ENCODE data around the gene CPPED1. TPM values are rescaled to one million over a fixed set of nuclear protein-coding genes. Genes with fewer than 3 reads are reported as not detected.

The CPPED1 gene
- total RNA-seq, 1 experiment from 2014 or later = 8.1 TPM

GRCh38 chr16:12837756-12838155, 34.1 kb upstream of the CPPED1 start:
- CTCF ChIA-PET = no interaction called here
- intact Hi-C loops (cut with micrococcal nuclease) = no loop called here
- H3K27me3 ChIP-seq (ENCODE audit: insufficient read depth, low read length) = no peaks in the 10 kb centered on the region
- H4K20me1 ChIP-seq (ENCODE audit: insufficient read depth) = no peaks in the 10 kb centered on the region
- ATAC-seq (no peak), DNase-seq (ENCODE audit: low read depth, low spot score) (no peak)
- BruUV-seq (replicated peaks) = no TSS peak
- H3K9me2 ChIP-seq (ENCODE audit: insufficient read depth) = no peaks in the 10 kb centered on the region
- H3K4me2 ChIP-seq (ENCODE audit: low read length) = no peak overlapping the region
- no peaks in the 10 kb centered on the region for H3K9me3 ChIP-seq (ENCODE audit: control insufficient read depth in 1 of 2, insufficient read depth in 1 of 2, low read depth in 1 of 2, low read length in 2 of 2)
- TF ChIP-seq EGR1 (IDR thresholded peaks at IDR 0.05; ENCODE audit: low read depth) (no peak), SIN3A (IDR thresholded peaks at IDR 0.05; ENCODE audit: low read depth) (no peak), SRF (IDR thresholded peaks at IDR 0.05; ENCODE audit: low read depth) (no peak)
- TF ChIP-seq, protein P1, sequence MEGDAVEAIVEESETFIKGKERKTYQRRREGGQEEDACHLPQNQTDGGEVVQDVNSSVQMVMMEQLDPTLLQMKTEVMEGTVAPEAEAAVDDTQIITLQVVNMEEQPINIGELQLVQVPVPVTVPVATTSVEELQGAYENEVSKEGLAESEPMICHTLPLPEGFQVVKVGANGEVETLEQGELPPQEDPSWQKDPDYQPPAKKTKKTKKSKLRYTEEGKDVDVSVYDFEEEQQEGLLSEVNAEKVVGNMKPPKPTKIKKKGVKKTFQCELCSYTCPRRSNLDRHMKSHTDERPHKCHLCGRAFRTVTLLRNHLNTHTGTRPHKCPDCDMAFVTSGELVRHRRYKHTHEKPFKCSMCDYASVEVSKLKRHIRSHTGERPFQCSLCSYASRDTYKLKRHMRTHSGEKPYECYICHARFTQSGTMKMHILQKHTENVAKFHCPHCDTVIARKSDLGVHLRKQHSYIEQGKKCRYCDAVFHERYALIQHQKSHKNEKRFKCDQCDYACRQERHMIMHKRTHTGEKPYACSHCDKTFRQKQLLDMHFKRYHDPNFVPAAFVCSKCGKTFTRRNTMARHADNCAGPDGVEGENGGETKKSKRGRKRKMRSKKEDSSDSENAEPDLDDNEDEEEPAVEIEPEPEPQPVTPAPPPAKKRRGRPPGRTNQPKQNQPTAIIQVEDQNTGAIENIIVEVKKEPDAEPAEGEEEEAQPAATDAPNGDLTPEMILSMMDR (IDR thresholded peaks at IDR 0.05 in 2 of 3, conservative IDR thresholded peaks at IDR 0.05 in 1 of 3; ENCODE audit: borderline replicate concordance in 1 of 3, insufficient read depth in 1 of 3, low read depth in 2 of 3, low read length in 2 of 3) = no peak
- TF ChIP-seq, protein P2, sequence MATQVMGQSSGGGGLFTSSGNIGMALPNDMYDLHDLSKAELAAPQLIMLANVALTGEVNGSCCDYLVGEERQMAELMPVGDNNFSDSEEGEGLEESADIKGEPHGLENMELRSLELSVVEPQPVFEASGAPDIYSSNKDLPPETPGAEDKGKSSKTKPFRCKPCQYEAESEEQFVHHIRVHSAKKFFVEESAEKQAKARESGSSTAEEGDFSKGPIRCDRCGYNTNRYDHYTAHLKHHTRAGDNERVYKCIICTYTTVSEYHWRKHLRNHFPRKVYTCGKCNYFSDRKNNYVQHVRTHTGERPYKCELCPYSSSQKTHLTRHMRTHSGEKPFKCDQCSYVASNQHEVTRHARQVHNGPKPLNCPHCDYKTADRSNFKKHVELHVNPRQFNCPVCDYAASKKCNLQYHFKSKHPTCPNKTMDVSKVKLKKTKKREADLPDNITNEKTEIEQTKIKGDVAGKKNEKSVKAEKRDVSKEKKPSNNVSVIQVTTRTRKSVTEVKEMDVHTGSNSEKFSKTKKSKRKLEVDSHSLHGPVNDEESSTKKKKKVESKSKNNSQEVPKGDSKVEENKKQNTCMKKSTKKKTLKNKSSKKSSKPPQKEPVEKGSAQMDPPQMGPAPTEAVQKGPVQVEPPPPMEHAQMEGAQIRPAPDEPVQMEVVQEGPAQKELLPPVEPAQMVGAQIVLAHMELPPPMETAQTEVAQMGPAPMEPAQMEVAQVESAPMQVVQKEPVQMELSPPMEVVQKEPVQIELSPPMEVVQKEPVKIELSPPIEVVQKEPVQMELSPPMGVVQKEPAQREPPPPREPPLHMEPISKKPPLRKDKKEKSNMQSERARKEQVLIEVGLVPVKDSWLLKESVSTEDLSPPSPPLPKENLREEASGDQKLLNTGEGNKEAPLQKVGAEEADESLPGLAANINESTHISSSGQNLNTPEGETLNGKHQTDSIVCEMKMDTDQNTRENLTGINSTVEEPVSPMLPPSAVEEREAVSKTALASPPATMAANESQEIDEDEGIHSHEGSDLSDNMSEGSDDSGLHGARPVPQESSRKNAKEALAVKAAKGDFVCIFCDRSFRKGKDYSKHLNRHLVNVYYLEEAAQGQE (IDR thresholded peaks at IDR 0.05; ENCODE audit: low read depth) = no peak
- POLR2A ChIA-PET = no interaction called here
- H3K4me3 ChIP-seq (replicated peaks in 1 of 2; ENCODE audit: low read depth in 1 of 2, low read length in 2 of 2) = no peak overlapping the region
- no peak overlapping the region for H2AFZ ChIP-seq (ENCODE audit: low read depth, low read length, poor library complexity, severe bottlenecking)
- H3K79me2 ChIP-seq (ENCODE audit: insufficient read depth, low read length) = no peaks in the 10 kb centered on the region
- H3K27ac ChIP-seq (ENCODE audit: low read depth, low read length) = no peak overlapping the region
- H3K4me1 ChIP-seq (ENCODE audit: control insufficient read depth in 1 of 2, insufficient read depth in 2 of 2, low read length in 2 of 2) = peaks cover 10 to 11% of the 10 kb centered on the region in 2 experiments
- RAD21 ChIA-PET (ENCODE audit: low non-redundant PET in 1 of 2, low total read pairs in 2 of 2, uncharacterized antibody in 2 of 2, unreplicated experiment in 2 of 2) = no interaction called here
- no peak overlapping the region for H3K9ac ChIP-seq (ENCODE audit: low read length)
- no peaks in the 10 kb centered on the region for H3K36me3 ChIP-seq (ENCODE audit: control insufficient read depth in 1 of 2, insufficient read depth in 2 of 2, low read length in 2 of 2)
